AG08395 (cell line): ENCODE data around the gene DYRK1B.
"Not testable (repeated sequence)": the region's sequence is repeated elsewhere in the genome, so short reads cannot be mapped to it uniquely, and the experiment has no call there.

Experiments
- DNase-seq: peaks from one replicate; pipeline ENCODE4 v3.0.0; 2012; ENCODE audit warnings: mixed read lengths, low spot score

DYRK1B gene

GRCh38 chr19:39809368-39809767, 24.6 kb downstream of the DYRK1B start:
- no peak for DNase-seq

GRCh38 chr19:39808688-39809087, 25.3 kb downstream of the DYRK1B start:
- not testable (repeated sequence) for DNase-seq

GRCh38 chr19:39807846-39808364, 26.1 kb downstream of the DYRK1B start:
- no peak for DNase-seq

- no peak for DNase-seq
These were observed 28.9 kb downstream of the DYRK1B start for GRCh38 chr19:39805104-39805503.

GRCh38 chr19:39802958-39803357, 31.0 kb downstream of the DYRK1B start:
- no peak for DNase-seq

- DNase-seq = no peak
These were observed 36.9 kb downstream of the DYRK1B start for GRCh38 chr19:39797083-39797482.

- DNase-seq = no peak
These were observed 37.9 kb downstream of the DYRK1B start for GRCh38 chr19:39796000-39796498.

- no peak for DNase-seq
These were observed 39.0 kb downstream of the DYRK1B start for GRCh38 chr19:39795001-39795400.

- DNase-seq = peak; percentile 94
These were observed 40.9 kb downstream of the DYRK1B start for GRCh38 chr19:39792999-39793546.

- DNase-seq = no peak
These were observed 45.7 kb downstream of the DYRK1B start for GRCh38 chr19:39788244-39788643.

GRCh38 chr19:39780894-39781293, 53.1 kb downstream of the DYRK1B start:
- no peak for DNase-seq

GRCh38 chr19:39778763-39779162, 55.2 kb downstream of the DYRK1B start, which contains the start of gene LEUTX:
TSS of gene LEUTX (plus strand) at chr19:39778854. CDS start at chr19:39778921, 67 bp downstream.
- no peak for DNase-seq
